Peyer's patch (tissue), 4 donors: ENCODE data around the gene GYG2. TPM values are rescaled to one million over a fixed set of nuclear protein-coding genes. Genes with fewer than 3 reads are reported as not detected.
A peak's percentile ranks its signal among the peaks of the same experiment; 100 is the strongest.

Experiments
- DNase-seq, 3 donors: peaks; one replicate each; pipeline ENCODE4 v3.0.0-alpha.2; 2017 to 2019
- H3K27ac ChIP-seq, 4 donors: fragments of 200-600 bp; sonication (generic); one replicate each; pipeline ENCODE4 v1.5.1; 2016 to 2019
- H3K27me3 ChIP-seq, 2 donors: fragments of 200-600 bp; sonication (generic); one replicate each; pipeline ENCODE4 v1.5.1; 2019
- H3K36me3 ChIP-seq, 3 donors: fragments of 200-600 bp; sonication (generic); one replicate each; pipeline ENCODE4 v1.5.1; 2016 to 2019
- H3K4me1 ChIP-seq, 4 donors: fragments of 200-600 bp; sonication (generic); one replicate each; pipeline ENCODE4 v1.5.1; 2016 to 2019
- H3K4me3 ChIP-seq, 4 donors: fragments of 200-600 bp; sonication (generic); 1 replicate in 3 of 4; 2 replicates in 1 of 4; pipeline ENCODE4 v1.5.1; 2016 to 2019; ENCODE audit warnings: mild to moderate bottlenecking in 1 of 4
- H3K9me3 ChIP-seq, 4 donors: fragments of 200-600 bp; sonication (generic); one replicate each; pipeline ENCODE4 v1.5.1; 2016 to 2019; ENCODE audit warnings: mild to moderate bottlenecking in 1 of 4
- POLR2A ChIP-seq, 2 donors: fragments of 450-650 bp; IDR thresholded peaks; one replicate each; pipeline ENCODE4 v1.5.1; 2017; ENCODE audit warnings: antibody characterized with exemption in 2 of 2, mild to moderate bottlenecking in 2 of 2, moderate library complexity in 2 of 2
- total RNA-seq, 4 donors: library from RNA; depleted of rRNA; stranded (reverse); fragments of >200 nt; gene quantifications; one replicate each; pipeline ENCODE4 v1.1.0, GENCODE V29; 2016
- TF ChIP-seq, protein P1 (sequence below), 6 experiments: fragments of 450-650 bp in 4 of 6; fragments of 200-600 bp in 2 of 6; sonication (generic) in 1 of 6; IDR thresholded peaks; one replicate each; pipeline ENCODE4 v1.5.1; 2017 to 2019; ENCODE audit warnings: antibody characterized with exemption in 6 of 6, mild to moderate bottlenecking in 3 of 6, moderate library complexity in 1 of 6

GYG2 gene
- total RNA-seq, 4 donors from 2014 or later: 0.70 to 3.9 (median 2.8) TPM

DNA sequence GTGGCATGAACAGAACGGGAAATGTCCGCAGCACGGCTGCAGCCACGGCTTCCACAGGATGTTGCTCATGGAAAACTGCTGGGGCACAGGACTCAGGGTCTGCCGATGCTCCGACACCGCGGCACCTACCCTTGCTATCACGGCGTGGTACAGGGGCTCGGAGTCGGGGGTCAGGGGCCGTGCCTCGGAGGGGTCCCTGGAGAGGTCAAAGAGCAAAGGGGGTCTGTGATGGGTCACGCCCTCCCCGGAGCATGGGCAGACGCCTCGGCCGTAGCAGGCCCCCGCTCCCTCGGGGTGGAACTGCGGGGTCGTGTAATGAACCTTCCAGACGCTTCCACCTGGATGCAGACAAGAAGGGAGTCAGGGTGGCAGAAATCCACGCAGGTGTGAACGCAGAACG lies 78.6 kb downstream of the GYG2 start:
- Histone ChIP-seq H3K27me3 (no peaks in the 10 kb centered on the region), H3K36me3 (peaks cover 0 to 4% (median 0%) of the 10 kb centered on the region in 3 donors), H3K27ac (no peak overlapping the region), H3K4me1 (no peaks in the 10 kb centered on the region), H3K9me3 (peaks cover 0 to 10% (median 0%) of the 10 kb centered on the region in 4 donors), H3K4me3 (no peak overlapping the region)
- no peak for TF ChIP-seq POLR2A (IDR thresholded peaks at IDR 0.05)
- TF ChIP-seq, protein P1, sequence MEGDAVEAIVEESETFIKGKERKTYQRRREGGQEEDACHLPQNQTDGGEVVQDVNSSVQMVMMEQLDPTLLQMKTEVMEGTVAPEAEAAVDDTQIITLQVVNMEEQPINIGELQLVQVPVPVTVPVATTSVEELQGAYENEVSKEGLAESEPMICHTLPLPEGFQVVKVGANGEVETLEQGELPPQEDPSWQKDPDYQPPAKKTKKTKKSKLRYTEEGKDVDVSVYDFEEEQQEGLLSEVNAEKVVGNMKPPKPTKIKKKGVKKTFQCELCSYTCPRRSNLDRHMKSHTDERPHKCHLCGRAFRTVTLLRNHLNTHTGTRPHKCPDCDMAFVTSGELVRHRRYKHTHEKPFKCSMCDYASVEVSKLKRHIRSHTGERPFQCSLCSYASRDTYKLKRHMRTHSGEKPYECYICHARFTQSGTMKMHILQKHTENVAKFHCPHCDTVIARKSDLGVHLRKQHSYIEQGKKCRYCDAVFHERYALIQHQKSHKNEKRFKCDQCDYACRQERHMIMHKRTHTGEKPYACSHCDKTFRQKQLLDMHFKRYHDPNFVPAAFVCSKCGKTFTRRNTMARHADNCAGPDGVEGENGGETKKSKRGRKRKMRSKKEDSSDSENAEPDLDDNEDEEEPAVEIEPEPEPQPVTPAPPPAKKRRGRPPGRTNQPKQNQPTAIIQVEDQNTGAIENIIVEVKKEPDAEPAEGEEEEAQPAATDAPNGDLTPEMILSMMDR (IDR thresholded peaks at IDR 0.05): no peak
- no peak for DNase-seq

DNA sequence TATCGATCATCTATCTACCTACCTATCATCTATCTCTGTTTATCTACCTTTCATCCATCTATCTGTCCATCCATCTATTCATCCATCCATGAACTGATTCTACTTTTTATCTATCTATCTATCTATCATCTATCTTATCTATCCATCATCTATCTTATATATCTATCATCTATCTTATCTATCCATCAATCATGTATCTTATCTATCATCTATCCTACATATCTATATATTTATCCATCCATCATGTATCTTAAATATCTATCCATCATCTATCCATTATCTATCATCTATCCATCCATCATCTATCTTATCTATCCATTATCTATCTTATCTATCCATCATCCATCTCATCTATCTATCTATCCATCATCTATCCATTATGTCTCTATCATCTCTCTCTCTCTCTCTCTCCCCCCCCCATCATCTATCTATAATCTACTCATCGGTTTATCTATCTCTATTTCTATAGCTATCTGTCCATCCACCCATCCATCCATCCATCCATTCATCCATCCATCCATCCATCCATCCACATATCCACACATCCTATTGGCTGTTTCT lies 79.5 kb downstream of the GYG2 start:
- TF ChIP-seq POLR2A (IDR thresholded peaks at IDR 0.05): no peak
- TF ChIP-seq, protein P1 (IDR thresholded peaks at IDR 0.05): no peak
- Histone ChIP-seq H3K27me3 (no peaks in the 10 kb centered on the region), H3K4me3 (no peak overlapping the region), H3K36me3 (peaks cover 0 to 4% (median 0%) of the 10 kb centered on the region in 3 donors), H3K4me1 (no peaks in the 10 kb centered on the region), H3K27ac (no peak overlapping the region), H3K9me3 (peaks cover 0 to 10% (median 0%) of the 10 kb centered on the region in 4 donors)
- DNase-seq: no peak

DNA sequence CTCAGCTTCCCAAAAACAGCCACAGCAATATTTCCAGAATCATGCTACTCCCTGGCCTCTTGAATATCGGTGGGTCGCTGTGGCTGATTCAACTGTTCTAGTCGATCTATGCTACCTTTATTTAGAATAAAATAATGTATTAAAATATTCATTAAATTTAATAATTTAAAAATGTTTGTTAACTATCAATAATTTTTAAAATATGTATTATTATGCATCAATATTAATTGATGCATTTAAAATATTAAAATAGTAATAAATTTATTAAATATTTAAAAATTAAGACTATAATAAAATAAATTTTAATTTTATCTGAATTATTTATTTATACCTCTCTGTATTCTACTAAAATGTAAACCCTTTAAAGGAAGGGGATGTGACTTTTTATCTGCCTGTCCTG lies 81.4 kb downstream of the GYG2 start:
- Histone ChIP-seq H3K4me3 (no peak overlapping the region), H3K36me3 (peaks cover 0 to 4% (median 0%) of the 10 kb centered on the region in 3 donors), H3K27me3 (no peaks in the 10 kb centered on the region), H3K4me1 (no peaks in the 10 kb centered on the region), H3K27ac (no peak overlapping the region), H3K9me3 (no peaks in the 10 kb centered on the region)
- no peak for TF ChIP-seq POLR2A (IDR thresholded peaks at IDR 0.05)
- TF ChIP-seq, protein P1 (IDR thresholded peaks at IDR 0.05): no peak
- no peak for DNase-seq

DNA sequence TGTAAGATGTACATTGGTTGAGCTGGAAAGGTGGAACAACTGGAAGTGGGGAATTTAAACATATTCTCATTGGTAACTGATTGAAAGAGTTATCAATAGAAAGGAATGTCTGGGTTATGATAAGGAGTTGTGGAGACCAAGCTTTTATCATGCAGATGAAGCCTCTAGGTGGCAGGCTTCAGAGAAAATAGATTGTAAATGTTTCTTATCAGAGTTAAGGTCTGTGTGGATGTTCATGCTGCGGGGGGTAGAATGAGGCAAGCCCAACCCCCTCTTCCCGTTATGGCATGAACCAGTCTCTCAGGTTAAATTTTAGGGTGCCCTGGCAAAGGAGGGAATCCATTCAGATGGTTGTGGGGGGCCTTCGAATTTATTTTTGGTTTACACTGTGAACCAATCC lies 84.4 kb downstream of the GYG2 start:
- TF ChIP-seq, protein P1 (IDR thresholded peaks at IDR 0.05): peak in 2 of 6 experiments; percentile 14 to 36
- TF ChIP-seq POLR2A (IDR thresholded peaks at IDR 0.05): no peak
- Histone ChIP-seq H3K36me3 (peaks cover 0 to 11% (median 0%) of the 10 kb centered on the region in 3 donors), H3K4me3 (no peak overlapping the region), H3K27ac (no peak overlapping the region), H3K9me3 (no peaks in the 10 kb centered on the region), H3K27me3 (no peaks in the 10 kb centered on the region), H3K4me1 (no peaks in the 10 kb centered on the region)
- DNase-seq: no peak

DNA sequence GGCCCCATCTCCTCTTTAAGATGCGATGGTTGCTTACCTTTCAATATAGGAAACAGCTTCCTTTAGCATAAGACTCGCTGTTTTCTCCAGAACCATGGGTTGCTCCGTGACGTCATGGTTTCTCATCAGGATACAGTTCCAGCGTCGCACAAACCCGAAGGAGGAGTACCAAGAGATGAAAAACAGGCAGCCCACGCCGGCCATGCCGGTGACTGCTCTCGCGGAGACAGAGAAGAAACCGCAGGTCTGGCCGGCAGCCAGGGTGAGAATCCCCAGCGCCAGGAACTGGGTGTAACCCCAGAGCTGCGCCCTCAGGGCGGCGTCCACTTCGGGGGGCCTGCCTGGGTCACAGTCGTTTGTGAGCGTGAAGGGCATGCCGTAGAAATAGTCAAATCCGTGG lies 89.0 kb downstream of the GYG2 start:
- Histone ChIP-seq H3K4me1 (no peaks in the 10 kb centered on the region), H3K36me3 (peaks cover 0 to 20% (median 0%) of the 10 kb centered on the region in 3 donors), H3K4me3 (no peak overlapping the region), H3K27ac (no peak overlapping the region), H3K9me3 (no peaks in the 10 kb centered on the region), H3K27me3 (no peaks in the 10 kb centered on the region)
- DNase-seq: no peak
- TF ChIP-seq, protein P1 (IDR thresholded peaks at IDR 0.05): no peak
- no peak for TF ChIP-seq POLR2A (IDR thresholded peaks at IDR 0.05)
